Trophoblast cell (in vitro differentiated cells and primary cell): Measurements from ENCODE around the gene ZNF687.
"Not testable (repeated sequence)": the region's sequence is repeated elsewhere in the genome, so short reads cannot be mapped to it uniquely, and the experiment has no call there.

ENCODE experiments used
- DNase-seq, 2 donors: peaks; one replicate each; pipeline ENCODE4 v3.0.0-alpha.2; 2016
- H2AFZ ChIP-seq: 2 replicates; pipeline ENCODE4 v1.6.1; 2013; ENCODE audit warnings: low read length, moderate library complexity, mild to moderate bottlenecking; ENCODE audit not compliant: insufficient read depth, poor library complexity
- H2AK5ac ChIP-seq: 2 replicates; pipeline ENCODE4 v1.6.1; 2013; ENCODE audit warnings: mild to moderate bottlenecking, low read length
- H2BK120ac ChIP-seq: 2 replicates; pipeline ENCODE4 v1.6.1; 2013; ENCODE audit warnings: low read length, mild to moderate bottlenecking, moderate library complexity; ENCODE audit not compliant: insufficient read depth, poor library complexity
- H2BK12ac ChIP-seq: 2 replicates; pipeline ENCODE4 v1.6.1; 2013; ENCODE audit warnings: mild to moderate bottlenecking, low read length, moderate library complexity
- H2BK5ac ChIP-seq: 2 replicates; pipeline ENCODE4 v1.6.1; 2013; ENCODE audit warnings: low read length, low read depth, moderate library complexity, mild to moderate bottlenecking; ENCODE audit not compliant: poor library complexity
- H3K14ac ChIP-seq: 2 replicates; pipeline ENCODE4 v1.6.1; 2013; ENCODE audit warnings: mild to moderate bottlenecking, low read length
- H3K18ac ChIP-seq: 2 replicates; pipeline ENCODE4 v1.6.1; 2013; ENCODE audit warnings: mild to moderate bottlenecking, low read length
- H3K23ac ChIP-seq: 2 replicates; pipeline ENCODE4 v1.6.1; 2013; ENCODE audit warnings: low read length
- H3K27ac ChIP-seq: 2 replicates; pipeline ENCODE4 v1.5.1; 2013; ENCODE audit warnings: low read depth, mild to moderate bottlenecking, inconsistent platforms, low read length, moderate library complexity
- H3K27me3 ChIP-seq: 2 replicates; pipeline ENCODE4 v1.6.1; 2013; ENCODE audit warnings: inconsistent platforms, mild to moderate bottlenecking, low read length, moderate library complexity; ENCODE audit not compliant: insufficient read depth
- H3K36me3 ChIP-seq, 2 experiments: 1 replicate in 1 of 2; 2 replicates in 1 of 2; pipeline ENCODE4 v1.6.1; 2013; ENCODE audit warnings: low read length in 2 of 2, mild to moderate bottlenecking in 2 of 2, moderate library complexity in 1 of 2; ENCODE audit not compliant: insufficient read depth in 2 of 2, control insufficient read depth in 1 of 2
- H3K4ac ChIP-seq: 2 replicates; pipeline ENCODE4 v1.6.1; 2013; ENCODE audit warnings: low read depth, mild to moderate bottlenecking, low read length, moderate library complexity
- H3K4me1 ChIP-seq, 2 experiments: 1 replicate in 1 of 2; 2 replicates in 1 of 2; pipeline ENCODE4 v1.6.1; 2013; ENCODE audit warnings: low read length in 2 of 2, mild to moderate bottlenecking in 2 of 2, moderate library complexity in 1 of 2; ENCODE audit not compliant: insufficient read depth in 2 of 2, control insufficient read depth in 1 of 2
- H3K4me2 ChIP-seq: 2 replicates; pipeline ENCODE4 v1.6.1; 2013; ENCODE audit warnings: inconsistent platforms, mild to moderate bottlenecking, low read length, moderate library complexity
- H3K4me3 ChIP-seq: 2 replicates; pipeline ENCODE4 v1.5.1; 2013; ENCODE audit warnings: mild to moderate bottlenecking, low read depth, low read length, inconsistent platforms
- H3K79me1 ChIP-seq: one replicate; pipeline ENCODE4 v1.6.1; 2013; ENCODE audit warnings: low read length
- H3K79me2 ChIP-seq: 2 replicates; pipeline ENCODE4 v1.6.1; 2013; ENCODE audit warnings: low read length, mild to moderate bottlenecking; ENCODE audit not compliant: control insufficient read depth, insufficient read depth, poor library complexity
- H3K9ac ChIP-seq: 2 replicates; pipeline ENCODE4 v1.6.1; 2013; ENCODE audit warnings: mild to moderate bottlenecking, low read length
- H3K9me3 ChIP-seq: 2 replicates; pipeline ENCODE4 v1.6.1; 2013; ENCODE audit warnings: low read depth, mild to moderate bottlenecking, control low read depth, inconsistent platforms, low read length; ENCODE audit not compliant: insufficient read depth
- H4K12ac ChIP-seq: 2 replicates; pipeline ENCODE4 v1.6.1; 2013; ENCODE audit warnings: low read depth, mild to moderate bottlenecking, low read length, moderate library complexity
- H4K8ac ChIP-seq: 2 replicates; pipeline ENCODE4 v1.6.1; 2013; ENCODE audit warnings: low read depth, mild to moderate bottlenecking, low read length, moderate library complexity
- H4K91ac ChIP-seq: one replicate; pipeline ENCODE4 v1.6.1; 2013; ENCODE audit warnings: low read depth, mild to moderate bottlenecking, low read length, moderate library complexity
- WGBS: extraction: QIAGEN DNeasy Blood & Tissue Kit; methylation state at CpG from one replicate; pipeline ENCODE4 v1.1.7; 2013; ENCODE audit warnings: missing lambda C conversion rate; ENCODE audit not compliant: insufficient read length, insufficient coverage; ENCODE audit errors: extremely low coverage; 5-methylcytosine and 5-hydroxymethylcytosine counted together

The ZNF687 gene

DNA sequence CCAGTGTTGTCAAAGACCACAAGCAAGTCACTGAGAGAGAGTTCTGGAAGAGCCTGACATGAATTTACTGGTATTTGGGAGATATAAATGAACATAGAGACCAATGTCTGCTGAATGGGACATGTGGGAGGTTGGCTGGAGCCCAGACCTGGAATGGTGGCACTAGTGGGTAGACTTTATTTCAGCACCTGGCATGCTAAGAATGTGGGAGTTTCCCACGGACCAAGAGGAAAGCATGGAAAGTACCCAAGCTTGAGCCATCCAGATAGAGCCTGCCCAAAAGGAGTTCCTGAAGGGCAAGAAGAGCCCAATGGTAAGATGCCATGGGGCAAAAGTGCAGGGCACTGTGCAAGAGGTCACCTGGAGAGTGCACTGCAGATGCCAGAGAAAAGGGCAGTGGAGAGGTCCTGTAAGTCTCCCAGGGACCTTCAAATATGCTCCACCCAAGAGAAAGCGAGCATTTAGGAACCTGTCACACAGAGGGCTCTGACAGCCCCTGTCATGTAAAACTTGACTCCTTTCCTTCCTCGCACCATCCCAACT lies 8.1 kb upstream of the ZNF687 start:
- Histone ChIP-seq H2AK5ac (no peak overlapping the region), H3K36me3 (peaks cover 2% of the 10 kb centered on the region in 2 experiments)

DNA sequence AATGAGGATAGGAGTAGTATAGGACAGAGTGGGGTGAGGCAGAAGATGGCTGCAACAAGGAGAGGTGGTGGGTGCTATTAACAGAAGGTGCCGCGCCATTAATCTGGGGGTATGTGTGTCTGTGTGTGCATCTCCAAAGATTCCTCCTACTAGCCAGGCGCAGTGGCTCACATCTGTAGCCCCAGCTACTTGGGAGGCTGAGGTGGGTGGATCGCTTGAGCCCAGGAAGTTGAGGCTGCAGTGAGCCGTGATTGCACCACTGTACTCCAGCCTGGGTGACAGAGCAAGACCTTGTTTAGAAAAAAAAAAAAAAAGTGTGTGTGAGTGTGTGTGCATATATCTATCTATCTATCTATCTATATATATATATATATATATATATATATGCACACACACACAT lies 6.8 kb upstream of the ZNF687 start:
- H3K4me2 ChIP-seq, H4K12ac ChIP-seq, H2BK5ac ChIP-seq, H3K9me3 ChIP-seq, H3K9ac ChIP-seq, H4K8ac ChIP-seq, H2BK120ac ChIP-seq, H3K4ac ChIP-seq, H3K4me3 ChIP-seq, H3K79me1 ChIP-seq, H3K36me3 ChIP-seq, H2AFZ ChIP-seq, H3K27ac ChIP-seq, H4K91ac ChIP-seq, H3K23ac ChIP-seq, DNase-seq, H3K79me2 ChIP-seq, H2AK5ac ChIP-seq, H3K27me3 ChIP-seq, H3K14ac ChIP-seq, H3K4me1 ChIP-seq, H2BK12ac ChIP-seq, H3K18ac ChIP-seq: not testable (repeated sequence)
- no CpG with 5 or more reads among the region's 5 CpGs for WGBS

More for the DNA sequence above, 8.1 kb upstream of the ZNF687 start:
- WGBS = no CpG with 5 or more reads among the region's 3 CpGs
- no peak overlapping the region for H2BK120ac ChIP-seq
- no peak overlapping the region for H2AFZ ChIP-seq
- H3K4ac ChIP-seq = no peak overlapping the region
- no peak overlapping the region for H3K23ac ChIP-seq
- no peak overlapping the region for H4K91ac ChIP-seq
- no peaks in the 10 kb centered on the region for H3K79me1 ChIP-seq
- H3K9me3 ChIP-seq = no peaks in the 10 kb centered on the region
- H3K4me1 ChIP-seq = no peaks in the 10 kb centered on the region
- H3K27ac ChIP-seq = no peak overlapping the region
- H2BK5ac ChIP-seq = no peak overlapping the region
- H2BK12ac ChIP-seq = no peak overlapping the region
- no peak overlapping the region for H3K14ac ChIP-seq
- H3K4me3 ChIP-seq = no peak overlapping the region
- H3K79me2 ChIP-seq = no peaks in the 10 kb centered on the region
- no peak overlapping the region for H4K12ac ChIP-seq
- no peak overlapping the region for H3K4me2 ChIP-seq
- no peak for DNase-seq
- no peak overlapping the region for H3K9ac ChIP-seq
- no peak overlapping the region for H4K8ac ChIP-seq
- H3K27me3 ChIP-seq = no peaks in the 10 kb centered on the region
- H3K18ac ChIP-seq = no peak overlapping the region

DNA sequence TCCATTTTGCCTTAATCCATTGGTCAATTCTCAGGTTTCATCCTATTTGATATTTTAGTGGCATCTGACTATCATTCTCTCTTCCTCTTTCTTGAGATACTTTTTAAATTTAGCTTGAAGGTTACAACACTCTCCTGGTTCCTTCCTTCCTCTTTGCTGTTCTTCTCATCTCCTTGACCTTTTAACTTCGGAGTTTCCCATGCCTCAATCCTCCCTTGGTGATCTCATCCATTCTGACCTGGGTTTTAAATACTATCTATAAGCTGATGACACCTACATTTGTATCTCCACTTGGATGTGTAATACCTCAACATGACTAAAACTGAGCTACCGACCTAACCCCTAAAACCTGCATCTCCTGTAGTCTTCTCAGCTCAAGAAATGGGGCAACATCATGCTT lies 4.8 kb upstream of the ZNF687 start:
- no peak overlapping the region for H4K8ac ChIP-seq
- H2AFZ ChIP-seq = no peak overlapping the region
- H3K4me1 ChIP-seq = peaks cover 1 to 2% of the 10 kb centered on the region in 2 experiments
- H3K79me2 ChIP-seq = peaks cover 6% of the 10 kb centered on the region
- no peak overlapping the region for H2BK12ac ChIP-seq
- no peak overlapping the region for H4K91ac ChIP-seq
- no peak overlapping the region for H3K4ac ChIP-seq
- no peak overlapping the region for H4K12ac ChIP-seq
- no peak overlapping the region for H3K23ac ChIP-seq
- H3K27me3 ChIP-seq = no peaks in the 10 kb centered on the region
- DNase-seq = peak in 1 of 2 donors; percentile 38
- H3K14ac ChIP-seq = no peak overlapping the region
- H3K36me3 ChIP-seq = no peaks in the 10 kb centered on the region
- H3K27ac ChIP-seq = no peak overlapping the region
- H3K9ac ChIP-seq = no peak overlapping the region
- no peak overlapping the region for H3K4me3 ChIP-seq
- peaks cover 7% of the 10 kb centered on the region for H3K79me1 ChIP-seq
- no peak overlapping the region for H3K4me2 ChIP-seq
- no peak overlapping the region for H2BK5ac ChIP-seq
- no peak overlapping the region for H3K18ac ChIP-seq
- no peak overlapping the region for H2BK120ac ChIP-seq
- no peaks in the 10 kb centered on the region for H3K9me3 ChIP-seq
- no peak overlapping the region for H2AK5ac ChIP-seq
- no CpG with 5 or more reads among the region's 2 CpGs for WGBS

DNA sequence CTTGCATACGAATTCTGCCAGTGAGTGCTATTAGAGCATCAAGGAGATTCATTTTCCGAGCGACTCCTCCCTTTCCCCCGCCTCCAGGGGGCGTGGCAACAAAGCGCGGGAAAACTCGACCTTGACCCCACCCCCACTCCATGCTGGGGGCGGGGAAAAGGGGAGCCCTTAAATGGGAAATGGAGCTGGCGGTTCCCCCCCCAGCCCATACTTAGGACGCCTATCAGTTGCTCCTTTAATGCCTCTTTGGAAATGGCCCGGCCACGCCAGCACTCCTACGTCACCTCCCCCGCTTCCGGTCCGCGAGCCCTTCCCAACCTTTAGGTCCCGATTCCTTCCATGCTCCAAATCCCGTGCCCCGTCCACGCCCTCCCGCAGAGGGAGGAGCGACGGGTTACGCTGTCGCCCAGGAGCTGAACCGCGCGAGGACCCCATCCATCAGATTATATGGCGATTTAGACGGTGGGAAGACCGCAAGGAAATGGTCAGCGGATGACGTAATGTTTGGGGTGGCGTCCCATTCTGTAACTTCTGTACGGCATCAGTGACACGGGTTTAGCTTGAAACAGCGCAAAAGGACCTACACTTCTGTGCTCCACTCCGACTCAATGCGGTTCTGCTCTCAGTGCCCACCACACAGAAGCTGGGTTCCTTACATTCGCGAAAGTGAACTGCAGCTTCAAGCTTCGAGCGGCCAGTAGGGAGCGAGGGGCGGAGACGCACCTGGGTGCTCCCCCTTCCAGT lies 702 bp upstream of the ZNF687 start:
- peak overlapping the region; percentile 81 for H3K9ac ChIP-seq
- peak; percentile 97 to 100 for DNase-seq
- H4K12ac ChIP-seq = peak overlapping the region; percentile 90
- no peaks in the 10 kb centered on the region for H3K27me3 ChIP-seq
- peak overlapping the region; percentile 98 for H3K14ac ChIP-seq
- WGBS = no CpG with 5 or more reads among the region's 48 CpGs
- H3K4ac ChIP-seq = peak overlapping the region; percentile 6
- peak overlapping the region; percentile 38 for H2BK12ac ChIP-seq
- H3K23ac ChIP-seq = no peak overlapping the region
- H2BK5ac ChIP-seq = peak overlapping the region; percentile 96
- peak overlapping the region; percentile 93 for H3K27ac ChIP-seq
- peak overlapping the region; percentile 95 for H4K91ac ChIP-seq
- H3K4me2 ChIP-seq = peak overlapping the region; percentile 71
- H3K18ac ChIP-seq = peak overlapping the region; percentile 97
- H3K4me1 ChIP-seq = peaks cover 5 to 13% of the 10 kb centered on the region in 2 experiments
- H2AFZ ChIP-seq = peak overlapping the region; percentile 94
- no peaks in the 10 kb centered on the region for H3K9me3 ChIP-seq
- peak overlapping the region; percentile 90 for H2BK120ac ChIP-seq
- peak overlapping the region; percentile 96 for H4K8ac ChIP-seq
- peaks cover 15% of the 10 kb centered on the region for H3K79me1 ChIP-seq
- peaks cover 6 to 10% of the 10 kb centered on the region in 2 experiments for H3K36me3 ChIP-seq
- peak overlapping the region; percentile 2 for H2AK5ac ChIP-seq
- H3K79me2 ChIP-seq = peaks cover 15% of the 10 kb centered on the region
- peak overlapping the region; percentile 81 for H3K4me3 ChIP-seq
